ENCODE results near the gene APLP2. TPM values are rescaled to one million over a fixed set of nuclear protein-coding genes. Genes with fewer than 3 reads are reported as not detected.

APLP2 gene
- total RNA-seq, 1 experiment from 2014 or later: 350 TPM

- DNase-seq: peak in 1 of 2 experiments; percentile 87
- Histone ChIP-seq H3K27ac (peak overlapping the region; percentile 70), H3K36me3 (ENCODE audit: low read depth) (no peaks in the 10 kb centered on the region), H3K4me1 (replicated peaks; ENCODE audit: insufficient read depth) (peaks cover 48% of the 10 kb centered on the region), H2AFZ (peak overlapping the region; percentile 91), H3K9me3 (ENCODE audit: insufficient read depth, low read depth) (no peaks in the 10 kb centered on the region), H3K4me3 (peak overlapping the region; percentile 55), H3K4me2 (peak overlapping the region; percentile 71), H4K20me1 (ENCODE audit: insufficient read depth) (peaks cover 20% of the 10 kb centered on the region), H3K9me2 (ENCODE audit: insufficient read depth) (no peaks in the 10 kb centered on the region), H3K79me2 (ENCODE audit: low read depth) (peaks cover 38% of the 10 kb centered on the region), H3K27me3 (ENCODE audit: insufficient read depth, low read depth) (no peaks in the 10 kb centered on the region), H3F3A (ENCODE audit: insufficient read depth, low read depth) (peaks cover 18% of the 10 kb centered on the region)
- ChIA-PET POLR2A (ENCODE audit: unreplicated experiment) (interaction anchor here (0.8 kb wide), 1 partner anchor 66 kb away, joined by 4 read pairs; no protein-coding TSS in a partner anchor), CTCF (no interaction called here)
- intact Hi-C loops (cut with micrococcal nuclease; ENCODE audit: unreplicated experiment): loop anchor here (1.0 kb wide), 2 partner anchors 46 to 66 kb away; no protein-coding TSS in a partner anchor
- TSS peak; percentile 81 for BruUV-seq (replicated peaks)
- TF ChIP-seq EZH2 (IDR thresholded peaks at IDR 0.05; ENCODE audit: low read depth): no peak
- no peak for TF ChIP-seq CTCF (conservative IDR thresholded peaks at IDR 0.05)
Observed at GRCh38 chr11:130068986-130069658, 572 bp upstream of the APLP2 start.

- intact Hi-C loops (cut with micrococcal nuclease; ENCODE audit: unreplicated experiment): loop anchor here (2.0 kb wide), 1 partner anchor 55 kb away; no protein-coding TSS in a partner anchor
- H3K9me3 ChIP-seq (ENCODE audit: insufficient read depth, low read depth): no peaks in the 10 kb centered on the region
- no TSS peak for BruUV-seq (replicated peaks)
- TF ChIP-seq EZH2 (IDR thresholded peaks at IDR 0.05; ENCODE audit: low read depth) (no peak), CTCF (conservative IDR thresholded peaks at IDR 0.05) (no peak)
- ChIA-PET CTCF (interaction anchor here (0.6 to 0.9 kb wide), 3 partner anchors 11 to 96 kb away, joined by 4 to 9 read pairs (median 5); no protein-coding TSS in a partner anchor), POLR2A (ENCODE audit: unreplicated experiment) (interaction anchor here (0.7 kb wide), 2 partner anchors 67 to 372 kb away, joined by 3 read pairs; partner anchors contain the start of gene PRDM10)
- peak overlapping the region; percentile 91 for H3K4me2 ChIP-seq
- peaks cover 20% of the 10 kb centered on the region for H4K20me1 ChIP-seq (ENCODE audit: insufficient read depth)
- peaks cover 18% of the 10 kb centered on the region for H3F3A ChIP-seq (ENCODE audit: insufficient read depth, low read depth)
- H2AFZ ChIP-seq: peak overlapping the region; percentile 68; the same call in 1 of the 2 replicates
- peak overlapping the region; percentile 55 for H3K4me3 ChIP-seq
- peak overlapping the region; percentile 62 for H3K27ac ChIP-seq
- H3K79me2 ChIP-seq (ENCODE audit: low read depth): peaks cover 49% of the 10 kb centered on the region
- H3K27me3 ChIP-seq (ENCODE audit: insufficient read depth, low read depth): no peaks in the 10 kb centered on the region
- no peaks in the 10 kb centered on the region for H3K9me2 ChIP-seq (ENCODE audit: insufficient read depth)
- peaks cover 48% of the 10 kb centered on the region for H3K4me1 ChIP-seq (replicated peaks; ENCODE audit: insufficient read depth)
- no peaks in the 10 kb centered on the region; the same call in 1 of the 2 replicates for H3K36me3 ChIP-seq (ENCODE audit: low read depth)
- DNase-seq: peak in 1 of 2 experiments; percentile 22
Observed at GRCh38 chr11:130070109-130070845, 583 bp downstream of the APLP2 start.

DNA sequence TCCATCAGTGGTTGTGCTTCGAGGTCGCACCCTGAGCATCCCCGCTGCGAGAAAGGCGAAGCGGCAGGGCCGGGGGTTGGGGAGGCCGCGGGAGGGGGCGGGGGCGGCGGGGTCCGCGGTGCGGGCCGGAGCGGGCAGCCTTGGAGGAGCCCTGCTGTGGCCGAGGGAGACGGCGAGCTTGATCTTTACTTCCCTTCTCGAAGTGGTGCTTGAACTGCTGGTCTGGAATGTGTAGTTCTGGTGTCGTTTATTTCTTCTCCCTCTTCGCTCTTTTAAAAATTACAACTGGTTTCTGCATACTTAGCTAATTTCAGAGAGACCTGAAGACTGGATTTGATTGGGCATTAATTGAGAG, 1.1 kb downstream of the APLP2 start:
- peaks cover 24% of the 10 kb centered on the region for H4K20me1 ChIP-seq (ENCODE audit: insufficient read depth)
- peaks cover 18% of the 10 kb centered on the region for H3F3A ChIP-seq (ENCODE audit: insufficient read depth, low read depth)
- H3K27ac ChIP-seq: peak overlapping the region; percentile 30
- TF ChIP-seq EZH2 (IDR thresholded peaks at IDR 0.05; ENCODE audit: low read depth): no peak
- no peak for TF ChIP-seq CTCF (conservative IDR thresholded peaks at IDR 0.05)
- H2AFZ ChIP-seq: peak overlapping the region; percentile 68; the same call in 1 of the 2 replicates
- H3K4me2 ChIP-seq: peak overlapping the region; percentile 91
- ChIA-PET CTCF (interaction anchor here (0.7 to 1.2 kb wide), 3 partner anchors 11 to 96 kb away, joined by 4 to 9 read pairs (median 5); no protein-coding TSS in a partner anchor), POLR2A (ENCODE audit: unreplicated experiment) (interaction anchor here (0.7 kb wide), 2 partner anchors 68 to 372 kb away, joined by 3 read pairs; partner anchors contain the start of gene PRDM10)
- BruUV-seq (replicated peaks): no TSS peak
- H3K36me3 ChIP-seq (ENCODE audit: low read depth): no peaks in the 10 kb centered on the region; the same call in 1 of the 2 replicates
- peaks cover 55% of the 10 kb centered on the region for H3K79me2 ChIP-seq (ENCODE audit: low read depth)
- peaks cover 48% of the 10 kb centered on the region for H3K4me1 ChIP-seq (replicated peaks; ENCODE audit: insufficient read depth)
- intact Hi-C loops (cut with micrococcal nuclease; ENCODE audit: unreplicated experiment): loop anchor here (2.0 kb wide), 1 partner anchor 54 kb away; no protein-coding TSS in a partner anchor
- no peaks in the 10 kb centered on the region for H3K9me2 ChIP-seq (ENCODE audit: insufficient read depth)
- no peak for DNase-seq
- H3K9me3 ChIP-seq (ENCODE audit: insufficient read depth, low read depth): no peaks in the 10 kb centered on the region
- H3K27me3 ChIP-seq (ENCODE audit: insufficient read depth, low read depth): no peaks in the 10 kb centered on the region
- H3K4me3 ChIP-seq: peak overlapping the region; percentile 55

Measured in PC-9 (cell line).